ENCODE data around the gene SULT4A1. TPM values are rescaled to one million over a fixed set of nuclear protein-coding genes. Genes with fewer than 3 reads are reported as not detected.

Gene SULT4A1
- total and polyA plus RNA-seq, 2 of the 8 experiments (the other 6 are each of a cell fraction or from before 2014, with no cell fraction given): 9.1 to 11.8 TPM

DNA sequence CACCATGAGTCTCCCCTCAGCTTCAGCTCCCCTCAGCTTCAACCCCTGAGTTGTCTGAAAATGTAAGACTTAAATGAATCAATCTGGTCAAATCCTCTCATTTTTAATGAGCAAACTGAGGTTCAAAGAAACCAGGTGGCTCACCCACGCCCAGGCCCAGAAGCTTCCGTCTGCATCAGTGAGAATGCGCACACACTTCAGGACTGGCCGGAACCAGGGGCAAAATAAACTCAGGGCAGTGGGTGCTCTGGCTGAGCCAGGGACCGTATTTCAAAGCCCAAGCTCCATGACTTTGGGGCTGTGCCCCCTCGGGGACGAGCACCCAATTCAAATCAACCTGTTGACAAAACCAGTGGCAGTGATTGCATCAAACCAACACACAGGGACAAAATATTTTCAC lies 3.1 kb downstream of the SULT4A1 start:
- TF ChIP-seq EZH2 (IDR thresholded peaks at IDR 0.05; ENCODE audit: low read depth, low read length, severe bottlenecking): no peak
- TF ChIP-seq CTBP2 (IDR thresholded peaks at IDR 0.05; ENCODE audit: borderline replicate concordance, insufficient read depth, insufficient read length, low read length): no peak
- TF ChIP-seq MAX (IDR thresholded peaks at IDR 0.05): no peak
- TF ChIP-seq, protein P1, sequence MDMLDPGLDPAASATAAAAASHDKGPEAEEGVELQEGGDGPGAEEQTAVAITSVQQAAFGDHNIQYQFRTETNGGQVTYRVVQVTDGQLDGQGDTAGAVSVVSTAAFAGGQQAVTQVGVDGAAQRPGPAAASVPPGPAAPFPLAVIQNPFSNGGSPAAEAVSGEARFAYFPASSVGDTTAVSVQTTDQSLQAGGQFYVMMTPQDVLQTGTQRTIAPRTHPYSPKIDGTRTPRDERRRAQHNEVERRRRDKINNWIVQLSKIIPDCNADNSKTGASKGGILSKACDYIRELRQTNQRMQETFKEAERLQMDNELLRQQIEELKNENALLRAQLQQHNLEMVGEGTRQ (IDR thresholded peaks at IDR 0.05; ENCODE audit: low read length): no peak
- no peak for TF ChIP-seq POLR2AphosphoS5 (IDR thresholded peaks at IDR 0.05; ENCODE audit: low read depth, low read length)
- TF ChIP-seq EGR1 (IDR thresholded peaks at IDR 0.05; ENCODE audit: borderline replicate concordance, low read depth, low read length): no peak
- TF ChIP-seq CHD2 (IDR thresholded peaks at IDR 0.05; ENCODE audit: low read length): no peak
- DNase-seq (ENCODE audit: low read depth in 1 of 2, low spot score in 2 of 2): no peak
- Histone ChIP-seq H3K23me2 (ENCODE audit: low read depth, low read length) (peaks cover 9% of the 10 kb centered on the region; the same call in 1 of the 2 replicates), H4K91ac (replicated peaks; ENCODE audit: insufficient read length, low read length) (no peak overlapping the region), H2BK120ac (replicated peaks; ENCODE audit: low read depth, low read length) (no peak overlapping the region), H4K8ac (ENCODE audit: extremely low read depth, insufficient read depth, low read length) (no peak overlapping the region; the same call in 1 of the 2 replicates), H3K27me3 (replicated peaks in 1 of 4; ENCODE audit: control insufficient read depth in 3 of 4, extremely low read depth in 1 of 4, insufficient read depth in 3 of 4, low read length in 3 of 4) (no peaks in the 10 kb centered on the region; a peak in 2 of 7 replicates), H3K18ac (ENCODE audit: extremely low read depth, low read length) (no peak overlapping the region), H2BK12ac (ENCODE audit: low read depth, low read length) (no peak overlapping the region), H3K4me2 (ENCODE audit: insufficient read depth in 1 of 2, low read depth in 2 of 2, low read length in 2 of 2) (0 out of 4 replicates have a peak overlapping the region, but pooled peaks of 1 of the 2 experiments have one; percentile 12), H3K36me3 (ENCODE audit: control insufficient read depth in 2 of 4, insufficient read depth in 4 of 4, low read length in 3 of 4) (no peaks in the 10 kb centered on the region; a peak in 1 of 8 replicates), H3K4me3 (ENCODE audit: extremely low read depth in 1 of 4, insufficient read depth in 2 of 4, low read depth in 3 of 4, low read length in 4 of 4) (no peak overlapping the region), H4K5ac (ENCODE audit: insufficient read length, low read depth, low read length) (no peak overlapping the region), H2BK15ac (ENCODE audit: low read length) (no peak overlapping the region), H3K79me2 (ENCODE audit: control insufficient read depth in 1 of 2, insufficient read depth in 2 of 2, low read length in 2 of 2) (peaks cover 0 to 74% of the 10 kb centered on the region in 2 experiments; a peak in 2 of 4 replicates), H3K23ac (ENCODE audit: insufficient read length) (no peak overlapping the region), H3K14ac (ENCODE audit: insufficient read length) (no peak overlapping the region), H2AFZ (ENCODE audit: low read length) (no peak overlapping the region), H3K27ac (ENCODE audit: low read depth, low read length) (no peak overlapping the region), H2BK5ac (ENCODE audit: low read depth, low read length) (no peak overlapping the region), H3K4ac (replicated peaks; ENCODE audit: insufficient read length, low read depth, low read length) (no peak overlapping the region), H2BK20ac (ENCODE audit: low read length) (no peak overlapping the region), H3K9me3 (ENCODE audit: insufficient read depth in 2 of 2, low read depth in 1 of 2, low read length in 1 of 2) (peaks cover 0 to 8% of the 10 kb centered on the region in 2 experiments; a peak in 1 of 4 replicates), H4K20me1 (replicated peaks in 1 of 2; ENCODE audit: control insufficient read depth in 1 of 2, insufficient read depth in 2 of 2, low read length in 2 of 2) (peaks cover 1 to 5% of the 10 kb centered on the region in 2 experiments), H2AK5ac (ENCODE audit: low read depth, low read length) (no peak overlapping the region), H3K56ac (replicated peaks; ENCODE audit: insufficient read length, low read depth, low read length) (no peak overlapping the region), H3K79me1 (ENCODE audit: low read depth, low read length) (peaks cover 22% of the 10 kb centered on the region), H3K9ac (replicated peaks in 1 of 4; ENCODE audit: extremely low read depth in 1 of 4, low read depth in 3 of 4, low read length in 3 of 4) (no peak overlapping the region; a peak in 1 of 7 replicates), H3K4me1 (replicated peaks in 1 of 4; ENCODE audit: control insufficient read depth in 3 of 4, insufficient read depth in 4 of 4, low read length in 3 of 4) (peaks cover 7 to 22% (median 11%) of the 10 kb centered on the region in 4 experiments)
- 87% methylated on average over 7 of the region's 7 CpGs; no CpG with 5 or more reads in 1 of the 2 experiments for WGBS, 2 experiments (ENCODE audit: extremely low coverage in 1 of 2, insufficient coverage in 1 of 2, insufficient read length in 1 of 2, insufficient replicate concordance in 2 of 2, low coverage in 1 of 2, low lambda C conversion rate in 2 of 2, missing lambda C conversion rate in 1 of 2)
- FAIRE-seq: no peak
- ChIA-PET CTCF (ENCODE audit: partially characterized antibody) (interaction anchor here (1.0 to 1.7 kb wide), 4 partner anchors 8 to 32 kb away, joined by 3 to 4 read pairs (median 3); no protein-coding TSS in a partner anchor), POLR2A (ENCODE audit: partially characterized antibody) (interaction anchor here (0.8 to 1.7 kb wide), 4 partner anchors 8 to 30 kb away, joined by 3 to 7 read pairs (median 3); no protein-coding TSS in a partner anchor)
